Measurements from ENCODE around the gene RNF148.

Gene RNF148

DNA sequence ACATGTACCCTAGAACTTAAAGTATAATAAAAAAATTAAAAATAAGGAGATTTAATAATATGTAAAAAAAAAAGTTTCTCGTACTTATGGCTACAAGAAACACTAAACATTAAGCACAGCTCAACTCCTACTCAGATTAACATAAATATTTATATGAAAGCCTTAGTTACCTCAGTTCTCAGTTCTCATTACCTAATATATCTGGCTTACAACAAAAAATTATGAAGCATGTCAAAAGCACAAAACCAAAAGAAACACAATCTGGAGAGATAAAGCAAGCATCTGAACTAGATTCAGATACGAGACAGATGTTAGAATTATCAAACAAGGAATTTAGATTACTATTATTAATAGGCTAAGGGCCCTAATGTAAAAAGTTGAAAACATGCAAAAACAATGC lies 43.9 kb downstream of the RNF148 start:
- no peak for TF ChIP-seq EZH2phosphoT487 (IDR thresholded peaks at IDR 0.05; ENCODE audit: borderline replicate concordance)
- Histone ChIP-seq H3K36me3 (ENCODE audit: insufficient read depth, low read length) (no peaks in the 10 kb centered on the region), H3K9ac (ENCODE audit: low read depth, low read length, poor library complexity, severe bottlenecking) (no peak overlapping the region), H3K4me1 (ENCODE audit: insufficient read depth, low read length, poor library complexity, severe bottlenecking) (no peaks in the 10 kb centered on the region), H3K9me2 (replicated peaks; ENCODE audit: low read depth, low read length) (no peaks in the 10 kb centered on the region), H3K4me2 (ENCODE audit: low read depth, low read length, poor library complexity, severe bottlenecking) (no peak overlapping the region), H3K4me3 (ENCODE audit: low read length, poor library complexity, severe bottlenecking) (no peak overlapping the region), H3K9me3 (ENCODE audit: insufficient read depth, low read depth, low read length) (no peaks in the 10 kb centered on the region), H3F3A (ENCODE audit: low read depth) (no peaks in the 10 kb centered on the region), H4K20me1 (ENCODE audit: insufficient read depth, low read length, poor library complexity, severe bottlenecking) (no peaks in the 10 kb centered on the region), H2AFZ (ENCODE audit: low read length) (no peak overlapping the region), H3K27me3 (ENCODE audit: insufficient read depth, low read length, poor library complexity, severe bottlenecking) (no peaks in the 10 kb centered on the region), H3K79me2 (ENCODE audit: insufficient read depth, low read length) (no peaks in the 10 kb centered on the region)

- no peaks in the 10 kb centered on the region for H3K36me3 ChIP-seq (ENCODE audit: insufficient read depth, low read length)
- no peak overlapping the region for H2AFZ ChIP-seq (ENCODE audit: low read length)
- no peaks in the 10 kb centered on the region for H3K27me3 ChIP-seq (ENCODE audit: insufficient read depth, low read length, poor library complexity, severe bottlenecking)
- no peaks in the 10 kb centered on the region for H3F3A ChIP-seq (ENCODE audit: low read depth)
- no peak overlapping the region for H3K4me3 ChIP-seq (ENCODE audit: low read length, poor library complexity, severe bottlenecking)
- TF ChIP-seq EZH2phosphoT487 (IDR thresholded peaks at IDR 0.05; ENCODE audit: borderline replicate concordance), result no peak
- no peak for TF ChIP-seq CTCF (conservative IDR thresholded peaks at IDR 0.05; ENCODE audit: low read length)
- H3K4me2 ChIP-seq (ENCODE audit: low read depth, low read length, poor library complexity, severe bottlenecking), result no peak overlapping the region
- no peaks in the 10 kb centered on the region for H3K9me2 ChIP-seq (replicated peaks; ENCODE audit: low read depth, low read length)
- H3K9me3 ChIP-seq (ENCODE audit: insufficient read depth, low read depth, low read length), result no peaks in the 10 kb centered on the region
- H3K79me2 ChIP-seq (ENCODE audit: insufficient read depth, low read length), result no peaks in the 10 kb centered on the region
- no peaks in the 10 kb centered on the region for H4K20me1 ChIP-seq (ENCODE audit: insufficient read depth, low read length, poor library complexity, severe bottlenecking)
- no peaks in the 10 kb centered on the region for H3K4me1 ChIP-seq (ENCODE audit: insufficient read depth, low read length, poor library complexity, severe bottlenecking)
- H3K9ac ChIP-seq (ENCODE audit: low read depth, low read length, poor library complexity, severe bottlenecking), result no peak overlapping the region
Observed at GRCh38 chr7:122653685-122654084, 49.0 kb downstream of the RNF148 start.

DNA sequence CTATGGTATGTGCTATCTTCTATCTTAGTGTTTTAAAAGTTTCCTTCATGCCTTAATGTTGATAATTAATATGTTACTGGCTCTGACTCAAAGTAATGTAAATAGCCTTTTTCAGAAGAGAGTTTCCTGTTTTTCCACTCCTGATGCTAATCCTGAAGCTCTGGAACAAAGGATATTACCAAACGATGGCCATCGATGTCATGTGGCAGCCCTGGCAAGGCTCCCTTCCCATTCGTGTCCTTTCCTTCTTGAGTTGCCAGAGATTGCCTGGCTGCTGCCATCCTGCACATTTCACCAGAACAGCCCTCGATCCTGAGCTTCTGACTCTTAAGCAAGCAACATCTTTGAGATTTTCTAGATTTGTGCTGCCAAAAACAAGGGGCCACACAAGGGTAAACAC lies 49.8 kb downstream of the RNF148 start:
- Histone ChIP-seq H4K20me1 (ENCODE audit: insufficient read depth, low read length, poor library complexity, severe bottlenecking) (no peaks in the 10 kb centered on the region), H3K9ac (ENCODE audit: low read depth, low read length, poor library complexity, severe bottlenecking) (no peak overlapping the region), H2AFZ (ENCODE audit: low read length) (no peak overlapping the region), H3K4me1 (ENCODE audit: insufficient read depth, low read length, poor library complexity, severe bottlenecking) (no peaks in the 10 kb centered on the region), H3K4me3 (ENCODE audit: low read length, poor library complexity, severe bottlenecking) (no peak overlapping the region), H3K36me3 (ENCODE audit: insufficient read depth, low read length) (no peaks in the 10 kb centered on the region), H3K27me3 (ENCODE audit: insufficient read depth, low read length, poor library complexity, severe bottlenecking) (no peaks in the 10 kb centered on the region), H3K4me2 (ENCODE audit: low read depth, low read length, poor library complexity, severe bottlenecking) (no peak overlapping the region), H3K9me3 (ENCODE audit: insufficient read depth, low read depth, low read length) (no peaks in the 10 kb centered on the region), H3K9me2 (replicated peaks; ENCODE audit: low read depth, low read length) (no peaks in the 10 kb centered on the region), H3F3A (ENCODE audit: low read depth) (no peaks in the 10 kb centered on the region), H3K79me2 (ENCODE audit: insufficient read depth, low read length) (no peaks in the 10 kb centered on the region)
- no peak for TF ChIP-seq CTCF (conservative IDR thresholded peaks at IDR 0.05; ENCODE audit: low read length)
- no peak for TF ChIP-seq EZH2phosphoT487 (IDR thresholded peaks at IDR 0.05; ENCODE audit: borderline replicate concordance)

Data from Loucy (cell line).